HEK293 (cell line): Measurements from ENCODE around the gene DGKD.

Experiments used
- ZFP3 ChIP-seq: fragments of 450-650 bp; formaldehyde crosslinking; IDR thresholded peaks from 2 replicates; pipeline ENCODE4 v1.5.1; 2016; ENCODE audit warnings: low read depth, missing biosample characterization, missing genetic modification characterization
- ZNF114 ChIP-seq: fragments of 450-650 bp; formaldehyde crosslinking; IDR thresholded peaks from 2 replicates; pipeline ENCODE4 v1.5.0; 2017; ENCODE audit warnings: missing biosample characterization, missing genetic modification characterization
- ZNF311 ChIP-seq: fragments of 450-650 bp; formaldehyde crosslinking; IDR thresholded peaks from 2 replicates; pipeline ENCODE4 v1.5.1; 2017; ENCODE audit warnings: missing biosample characterization, missing genetic modification characterization, borderline replicate concordance
- ZNF654 ChIP-seq: fragments of 450-650 bp; formaldehyde crosslinking; IDR thresholded peaks from 2 replicates; pipeline ENCODE4 v1.5.1; 2016; ENCODE audit warnings: low read depth, missing biosample characterization, missing genetic modification characterization
- ZNF76 ChIP-seq: fragments of 450-650 bp; formaldehyde crosslinking; IDR thresholded peaks from 2 replicates; pipeline ENCODE4; 2016; ENCODE audit warnings: low read depth, missing biosample characterization, missing genetic modification characterization, borderline replicate concordance
- TF ChIP-seq, protein P1 (sequence below): fragments of 450-650 bp; formaldehyde crosslinking; IDR thresholded peaks from 2 replicates; pipeline ENCODE4 v1.5.1; 2016; ENCODE audit warnings: missing biosample characterization, missing genetic modification characterization
- TF ChIP-seq, protein P2 (sequence below): fragments of 450-650 bp; IDR thresholded peaks from 2 replicates; pipeline ENCODE4 v1.5.1; 2018; ENCODE audit warnings: missing biosample characterization, missing genetic modification characterization

DNA sequence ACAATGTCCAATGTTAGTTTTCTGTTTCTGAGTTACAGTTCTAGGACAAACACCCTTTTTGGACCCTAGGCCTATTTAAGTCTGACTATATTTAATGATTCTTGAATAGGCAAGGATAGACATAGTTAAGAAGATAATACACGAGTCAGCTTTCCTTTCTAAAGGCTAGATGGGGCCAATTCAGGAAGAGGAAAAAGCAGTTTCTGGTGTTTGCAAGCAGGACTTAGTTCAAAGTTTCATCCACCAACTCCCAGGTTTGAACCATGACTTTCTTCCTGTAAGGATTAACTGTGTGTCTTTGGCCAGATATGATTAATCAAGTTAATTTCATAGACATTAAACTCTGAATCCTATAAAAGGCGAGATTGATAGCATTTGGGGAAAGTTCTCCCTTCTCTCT lies 145.6 kb downstream of the DGKD start:
- TF ChIP-seq, protein P1, sequence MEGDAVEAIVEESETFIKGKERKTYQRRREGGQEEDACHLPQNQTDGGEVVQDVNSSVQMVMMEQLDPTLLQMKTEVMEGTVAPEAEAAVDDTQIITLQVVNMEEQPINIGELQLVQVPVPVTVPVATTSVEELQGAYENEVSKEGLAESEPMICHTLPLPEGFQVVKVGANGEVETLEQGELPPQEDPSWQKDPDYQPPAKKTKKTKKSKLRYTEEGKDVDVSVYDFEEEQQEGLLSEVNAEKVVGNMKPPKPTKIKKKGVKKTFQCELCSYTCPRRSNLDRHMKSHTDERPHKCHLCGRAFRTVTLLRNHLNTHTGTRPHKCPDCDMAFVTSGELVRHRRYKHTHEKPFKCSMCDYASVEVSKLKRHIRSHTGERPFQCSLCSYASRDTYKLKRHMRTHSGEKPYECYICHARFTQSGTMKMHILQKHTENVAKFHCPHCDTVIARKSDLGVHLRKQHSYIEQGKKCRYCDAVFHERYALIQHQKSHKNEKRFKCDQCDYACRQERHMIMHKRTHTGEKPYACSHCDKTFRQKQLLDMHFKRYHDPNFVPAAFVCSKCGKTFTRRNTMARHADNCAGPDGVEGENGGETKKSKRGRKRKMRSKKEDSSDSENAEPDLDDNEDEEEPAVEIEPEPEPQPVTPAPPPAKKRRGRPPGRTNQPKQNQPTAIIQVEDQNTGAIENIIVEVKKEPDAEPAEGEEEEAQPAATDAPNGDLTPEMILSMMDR (tag by site-specific recombination): no peak
- TF ChIP-seq ZNF654 (tag by site-specific recombination): no peak
- TF ChIP-seq, protein P2, sequence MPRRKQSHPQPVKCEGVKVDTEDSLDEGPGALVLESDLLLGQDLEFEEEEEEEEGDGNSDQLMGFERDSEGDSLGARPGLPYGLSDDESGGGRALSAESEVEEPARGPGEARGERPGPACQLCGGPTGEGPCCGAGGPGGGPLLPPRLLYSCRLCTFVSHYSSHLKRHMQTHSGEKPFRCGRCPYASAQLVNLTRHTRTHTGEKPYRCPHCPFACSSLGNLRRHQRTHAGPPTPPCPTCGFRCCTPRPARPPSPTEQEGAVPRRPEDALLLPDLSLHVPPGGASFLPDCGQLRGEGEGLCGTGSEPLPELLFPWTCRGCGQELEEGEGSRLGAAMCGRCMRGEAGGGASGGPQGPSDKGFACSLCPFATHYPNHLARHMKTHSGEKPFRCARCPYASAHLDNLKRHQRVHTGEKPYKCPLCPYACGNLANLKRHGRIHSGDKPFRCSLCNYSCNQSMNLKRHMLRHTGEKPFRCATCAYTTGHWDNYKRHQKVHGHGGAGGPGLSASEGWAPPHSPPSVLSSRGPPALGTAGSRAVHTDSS (tag by site-specific recombination): no peak
- no peak for TF ChIP-seq ZNF76 (tag by site-specific recombination)
- TF ChIP-seq ZNF114: no peak
- TF ChIP-seq ZFP3: no peak
- no peak for TF ChIP-seq ZNF311 (tag by site-specific recombination)
